Heart left ventricle (tissue), 13 donors: ENCODE data around the gene IL6.

Experiments used
- CTCF ChIP-seq, 12 donors: fragments of 200-600 bp; sonication (generic) in 4 of 12; IDR thresholded peaks; one replicate each; pipeline versions ENCODE4 v1.5.0 to v1.8.0; 2018 to 2022; ENCODE audit warnings: antibody characterized with exemption in 12 of 12, mild to moderate bottlenecking in 5 of 12
- POLR2A ChIP-seq, 2 donors: fragments of 450-650 bp; IDR thresholded peaks; one replicate each; pipeline ENCODE4 v1.6.1; 2017; ENCODE audit warnings: antibody characterized with exemption in 2 of 2, mild to moderate bottlenecking in 2 of 2, moderate library complexity in 2 of 2
- donor health status: ischemic (EF 13 %, LVEDD 7.1; RV severe dilation, severe dysfunction).
- donor health status: DM: no; HTN: yes; CAD: no.
- donor health status: DM: no; HTN: no; CAD: no.
- donor health status: ischemic (EF 25% LVEDD 6.9; RV normal size, moderate dysfunction).
- donor health status: ischemic (EF 25% LVEDD 5.7; RV mildly dilated, moderate dysfunction).
- donor health status: ischemic (EF 35%, LVEDD 5.7; RV mildly dilated, moderate dysfunction).
- donor health status: nonischemic (EF 11% LVEDD 7.7; RV severe dilation, severe dysfunction).
- donor health status: DM: yes; HTN: yes; CAD: no.
- donor health status: PGD.
- donor health status: ischemic (EF 29% LVEDD 5.4; RV normal size, mild dysfunction).
- donor health status: nonischemic (EF 23%, LVEDD 6.1; RV moderate dilation, normal function).

- TF ChIP-seq CTCF (IDR thresholded peaks at IDR 0.05) (no peak), POLR2A (IDR thresholded peaks at IDR 0.05) (no peak)
These were observed 24.3 kb downstream of the IL6 start for GRCh38 chr7:22751341-22751740.
